ENCODE results near the gene CCDC24.

Gene CCDC24

GRCh38 chr1:43996733-43997115, 5.3 kb downstream of the CCDC24 start:
- in situ Hi-C loops (cut with MboI; ENCODE audit: low sequenced_read_pairs): no loop called here

GRCh38 chr1:43997295-43997999, 6.0 kb downstream of the CCDC24 start:
- in situ Hi-C loops (cut with MboI; ENCODE audit: low sequenced_read_pairs): no loop called here

GRCh38 chr1:43998000-43998378, 6.6 kb downstream of the CCDC24 start:
- in situ Hi-C loops (cut with MboI; ENCODE audit: low sequenced_read_pairs): no loop called here

- in situ Hi-C loops (cut with MboI; ENCODE audit: low sequenced_read_pairs): no loop called here
Measured at GRCh38 chr1:43999455-43999854, 8.1 kb downstream of the CCDC24 start.

- in situ Hi-C loops (cut with MboI; ENCODE audit: low sequenced_read_pairs): no loop called here
Measured at GRCh38 chr1:44000122-44000665, 8.8 kb downstream of the CCDC24 start.

- in situ Hi-C loops (cut with MboI; ENCODE audit: low sequenced_read_pairs): no loop called here
Measured at GRCh38 chr1:44002165-44002564, 10.8 kb downstream of the CCDC24 start.

GRCh38 chr1:44002606-44003157, 11.3 kb downstream of the CCDC24 start:
- in situ Hi-C loops (cut with MboI; ENCODE audit: low sequenced_read_pairs): no loop called here

GRCh38 chr1:44008259-44008658, 16.9 kb downstream of the CCDC24 start:
- in situ Hi-C loops (cut with MboI; ENCODE audit: low sequenced_read_pairs): no loop called here

- in situ Hi-C loops (cut with MboI; ENCODE audit: low sequenced_read_pairs): no loop called here
Measured at GRCh38 chr1:44010935-44011471, 19.6 kb downstream of the CCDC24 start.

GRCh38 chr1:44012404-44012803, 21.0 kb downstream of the CCDC24 start:
- in situ Hi-C loops (cut with MboI; ENCODE audit: low sequenced_read_pairs): no loop called here

GRCh38 chr1:44012941-44013609, 21.7 kb downstream of the CCDC24 start:
- in situ Hi-C loops (cut with MboI; ENCODE audit: low sequenced_read_pairs): no loop called here

- in situ Hi-C loops (cut with MboI; ENCODE audit: low sequenced_read_pairs): no loop called here
Measured at GRCh38 chr1:44013949-44014348, 22.6 kb downstream of the CCDC24 start.

GRCh38 chr1:44014365-44015104, 23.1 kb downstream of the CCDC24 start:
- in situ Hi-C loops (cut with MboI; ENCODE audit: low sequenced_read_pairs): no loop called here

GRCh38 chr1:44015206-44015605, 23.8 kb downstream of the CCDC24 start:
- in situ Hi-C loops (cut with MboI; ENCODE audit: low sequenced_read_pairs): no loop called here

GRCh38 chr1:44016041-44016889, 24.9 kb downstream of the CCDC24 start:
- in situ Hi-C loops (cut with MboI; ENCODE audit: low sequenced_read_pairs): no loop called here

GRCh38 chr1:44016890-44017400, 25.5 kb downstream of the CCDC24 start:
- in situ Hi-C loops (cut with MboI; ENCODE audit: low sequenced_read_pairs): no loop called here

GRCh38 chr1:44019466-44019948, 28.1 kb downstream of the CCDC24 start:
- in situ Hi-C loops (cut with MboI; ENCODE audit: low sequenced_read_pairs): no loop called here

GRCh38 chr1:44020464-44020863, 29.1 kb downstream of the CCDC24 start:
- in situ Hi-C loops (cut with MboI; ENCODE audit: low sequenced_read_pairs): no loop called here

GRCh38 chr1:44021156-44021555, 29.8 kb downstream of the CCDC24 start:
- in situ Hi-C loops (cut with MboI; ENCODE audit: low sequenced_read_pairs): no loop called here
